WERI-Rb-1 (cell line): Measurements from ENCODE around the gene TRIM27.

ENCODE experiments used
- DNase-seq: peaks from one replicate; pipeline ENCODE4 v3.0.0-alpha.2; 2020
- H3K27ac ChIP-seq: fragments of 250-450 bp; sonication (Bioruptor Pico); 2 replicates; pipeline ENCODE4 v1.5.1; 2020; ENCODE audit warnings: mild to moderate bottlenecking, moderate library complexity
- H3K27me3 ChIP-seq: fragments of 250-450 bp; sonication (Bioruptor Pico); 2 replicates; pipeline ENCODE4 v1.5.1; 2021; ENCODE audit warnings: mild to moderate bottlenecking, low read depth, moderate library complexity; ENCODE audit not compliant: insufficient read depth, severe bottlenecking
- H3K36me3 ChIP-seq: fragments of 250-450 bp; sonication (Bioruptor Pico); 2 replicates; pipeline ENCODE4 v1.5.1; 2020; ENCODE audit warnings: mild to moderate bottlenecking, moderate library complexity
- H3K4me3 ChIP-seq: 2 replicates; pipeline ENCODE4 v1.5.1; 2011; ENCODE audit warnings: low read depth, mild to moderate bottlenecking, control low read depth, low read length
- H3K9me3 ChIP-seq: fragments of 250-450 bp; sonication (Bioruptor Pico); 2 replicates; pipeline ENCODE4 v1.5.1; 2021; ENCODE audit warnings: mild to moderate bottlenecking, moderate library complexity; ENCODE audit not compliant: severe bottlenecking
- CTCF ChIP-seq: IDR thresholded peaks from 2 replicates; pipeline ENCODE4 v1.5.1; 2011; ENCODE audit warnings: low read depth, mild to moderate bottlenecking, control low read depth, inconsistent platforms, low read length

TRIM27 gene

GRCh38 chr6:28947067-28947765 is 23.4 kb upstream of the TRIM27 start:
- Histone ChIP-seq H3K9me3 (no peaks in the 10 kb centered on the region), H3K27ac (no peak overlapping the region), H3K27me3 (no peaks in the 10 kb centered on the region), H3K4me3 (no peak overlapping the region), H3K36me3 (no peaks in the 10 kb centered on the region)
- DNase-seq: no peak
- no peak for TF ChIP-seq CTCF

GRCh38 chr6:28945349-28945748 is 21.6 kb upstream of the TRIM27 start:
- H3K4me3 ChIP-seq: no peak overlapping the region
- TF ChIP-seq CTCF: no peak
- no peaks in the 10 kb centered on the region for H3K27me3 ChIP-seq
- no peaks in the 10 kb centered on the region for H3K36me3 ChIP-seq
- no peak for DNase-seq
- no peaks in the 10 kb centered on the region for H3K9me3 ChIP-seq
- no peak overlapping the region for H3K27ac ChIP-seq

GRCh38 chr6:28944412-28944865 is 20.7 kb upstream of the TRIM27 start:
- H3K27me3 ChIP-seq: no peaks in the 10 kb centered on the region
- no peak for TF ChIP-seq CTCF
- H3K9me3 ChIP-seq: no peaks in the 10 kb centered on the region
- peak; percentile 73 for DNase-seq
- H3K36me3 ChIP-seq: no peaks in the 10 kb centered on the region
- H3K27ac ChIP-seq: peak overlapping the region; percentile 70
- peak overlapping the region; percentile 66 for H3K4me3 ChIP-seq

GRCh38 chr6:28943557-28944411 is 20.0 kb upstream of the TRIM27 start:
- no peak for TF ChIP-seq CTCF
- no peaks in the 10 kb centered on the region for H3K36me3 ChIP-seq
- H3K4me3 ChIP-seq: peak overlapping the region; percentile 66
- peak overlapping the region; percentile 70 for H3K27ac ChIP-seq
- H3K27me3 ChIP-seq: no peaks in the 10 kb centered on the region
- H3K9me3 ChIP-seq: no peaks in the 10 kb centered on the region
- DNase-seq: peak; percentile 95

GRCh38 chr6:28943223-28943556 is 19.4 kb upstream of the TRIM27 start:
- H3K9me3 ChIP-seq: no peaks in the 10 kb centered on the region
- H3K27me3 ChIP-seq: no peaks in the 10 kb centered on the region
- no peak overlapping the region for H3K27ac ChIP-seq
- TF ChIP-seq CTCF: no peak
- no peaks in the 10 kb centered on the region for H3K36me3 ChIP-seq
- DNase-seq: no peak
- H3K4me3 ChIP-seq: peak overlapping the region; percentile 66
